A204.1 (cell line): ENCODE measurements around the gene MAGI3.
"Not testable (repeated sequence)": the region's sequence is repeated elsewhere in the genome, so short reads cannot be mapped to it uniquely, and the experiment has no call there.

Experiments used
- FAIRE-seq: peaks from 2 replicates; lab custom pipeline; 2012; peaks lifted over from hg19 to GRCh38; lab: Jason Lieb, UNC

MAGI3 gene

DNA sequence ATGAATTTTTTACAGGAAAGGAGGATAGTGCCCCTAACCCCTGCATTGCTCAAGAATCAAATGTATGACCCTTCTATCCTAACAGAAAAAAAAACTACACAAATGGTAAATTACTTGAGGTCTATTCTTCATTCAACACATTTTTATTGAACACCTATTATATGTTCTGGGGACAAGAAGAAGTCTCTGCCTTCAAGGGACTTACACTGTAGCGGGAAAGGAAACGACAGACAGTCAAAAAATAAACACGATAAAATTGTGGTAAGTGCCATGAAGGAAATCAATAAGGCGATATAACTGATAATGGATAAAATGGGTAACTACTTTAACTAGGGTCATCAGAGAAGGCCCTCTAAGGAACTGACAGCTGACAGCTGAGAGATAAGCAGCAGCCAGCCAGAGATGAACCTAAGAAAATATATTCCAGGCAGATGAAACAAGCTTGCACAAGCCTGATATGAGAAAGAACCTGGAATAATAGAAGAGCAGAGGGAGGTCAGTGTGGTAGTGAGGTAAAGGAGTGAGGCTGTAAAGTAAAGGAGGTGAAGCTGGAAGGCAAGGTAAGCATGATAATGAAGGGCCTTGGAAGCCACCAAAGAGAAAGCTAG lies 302.6 kb downstream of the MAGI3 start:
- FAIRE-seq = no peak

- no peak for FAIRE-seq
Observed at GRCh38 chr1:113694910-113695309, 304.6 kb downstream of the MAGI3 start.

DNA sequence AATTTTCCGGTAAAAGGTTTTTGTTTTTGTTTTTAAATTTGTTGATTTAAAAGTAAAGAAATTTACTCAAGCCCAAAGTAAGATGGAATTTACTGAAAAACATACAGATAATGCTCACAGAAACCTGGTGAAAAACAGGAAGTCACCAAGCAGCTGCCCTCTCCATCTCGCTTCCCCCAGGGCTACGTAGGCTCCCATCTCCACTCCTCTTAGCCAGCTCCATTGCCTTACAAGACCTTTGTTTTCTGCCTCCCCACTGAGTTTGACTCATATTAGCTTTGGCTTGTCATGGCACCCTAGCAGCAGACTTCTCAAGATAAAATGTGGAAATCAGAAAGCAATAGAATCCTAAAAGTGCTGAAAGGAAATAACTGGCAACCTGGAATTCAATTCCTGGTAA lies 311.1 kb downstream of the MAGI3 start:
- FAIRE-seq = no peak

DNA sequence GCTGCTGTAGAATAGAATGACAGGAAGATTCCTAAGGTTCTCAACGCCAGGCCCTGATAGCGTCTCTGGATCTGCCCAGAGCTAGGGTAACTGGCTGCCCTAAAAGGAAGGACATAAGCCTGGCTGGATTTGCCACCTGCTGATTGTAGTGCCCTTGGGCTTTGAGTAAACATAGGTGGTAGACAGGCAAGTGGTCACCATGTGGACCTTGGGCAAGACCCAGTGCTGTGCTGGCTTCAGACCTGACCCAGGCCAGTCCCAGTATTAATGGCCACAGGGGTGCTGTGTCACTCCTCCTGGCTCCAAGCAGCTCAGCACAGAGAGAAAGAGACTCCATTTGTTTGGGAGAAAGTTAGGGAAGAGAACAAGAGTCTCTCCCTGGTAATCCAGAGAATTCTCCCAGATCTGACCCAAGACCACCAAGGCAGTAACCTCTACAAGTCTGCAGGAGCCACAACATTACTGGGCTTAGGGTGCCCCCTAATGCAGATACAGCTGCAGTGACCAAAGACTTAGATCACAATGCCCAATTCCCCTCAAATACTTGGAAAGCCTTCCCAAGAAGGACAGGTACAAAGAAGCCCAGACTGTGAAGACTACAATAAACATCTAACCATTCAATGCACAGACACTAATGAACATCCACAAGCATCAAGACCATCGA lies 324.4 kb downstream of the MAGI3 start:
- FAIRE-seq = no peak

DNA sequence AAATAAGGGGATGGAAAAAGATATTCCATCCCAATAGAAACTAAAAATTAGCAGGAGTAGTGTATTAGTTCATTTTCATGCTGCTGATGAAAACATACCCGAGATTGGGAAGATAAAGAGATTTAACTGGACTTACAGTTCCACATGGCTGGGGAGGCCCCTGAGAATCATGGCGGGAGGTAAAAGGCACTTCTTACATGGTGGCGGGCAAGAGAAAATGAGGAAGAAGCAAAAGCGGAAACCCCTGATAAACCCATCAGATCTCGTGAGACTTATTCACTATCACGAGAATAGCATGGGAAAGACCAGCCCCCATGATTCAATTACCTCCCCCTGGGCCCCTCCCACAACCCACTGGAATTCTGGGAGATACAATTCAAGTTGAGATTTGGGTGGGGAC lies 327.2 kb downstream of the MAGI3 start:
- not testable (repeated sequence) for FAIRE-seq

DNA sequence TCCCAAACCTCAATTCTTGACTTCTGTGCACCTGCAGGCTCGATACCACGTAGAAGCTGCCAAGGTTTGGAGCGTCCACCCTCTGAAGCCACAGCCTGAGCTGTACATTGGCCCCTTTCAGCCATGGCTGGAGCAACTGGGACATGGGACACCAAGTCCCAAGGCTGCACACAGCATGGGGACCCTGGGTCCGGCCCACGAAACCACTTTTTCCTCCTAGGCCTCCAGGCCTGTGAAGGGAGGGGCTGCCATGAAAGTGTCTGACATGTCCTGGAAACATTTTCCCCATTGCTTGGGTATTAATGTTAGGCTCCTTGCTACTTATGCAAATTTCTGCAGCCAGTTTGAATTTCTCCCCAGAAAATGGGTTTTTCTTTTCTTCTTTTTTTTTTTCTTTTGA lies 328.3 kb downstream of the MAGI3 start:
- not testable (repeated sequence) for FAIRE-seq

DNA sequence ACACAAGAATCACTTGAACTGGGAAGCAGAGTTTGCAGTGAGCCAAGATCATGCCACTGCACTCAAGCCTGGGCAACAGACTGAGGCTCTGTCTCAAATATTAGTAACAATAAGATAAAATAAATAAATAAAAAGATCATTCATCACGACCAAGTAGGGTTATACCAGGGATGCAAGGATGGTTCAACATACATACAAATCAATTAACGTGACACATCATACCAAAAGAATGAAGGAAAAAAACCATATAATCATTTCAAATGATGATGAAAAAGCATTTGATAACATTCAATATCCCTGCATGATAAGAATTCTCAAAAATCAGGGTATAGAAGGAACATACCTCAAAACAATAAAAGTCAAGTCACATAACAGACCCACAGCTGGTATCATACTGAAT lies 330.7 kb downstream of the MAGI3 start:
- no peak for FAIRE-seq

DNA sequence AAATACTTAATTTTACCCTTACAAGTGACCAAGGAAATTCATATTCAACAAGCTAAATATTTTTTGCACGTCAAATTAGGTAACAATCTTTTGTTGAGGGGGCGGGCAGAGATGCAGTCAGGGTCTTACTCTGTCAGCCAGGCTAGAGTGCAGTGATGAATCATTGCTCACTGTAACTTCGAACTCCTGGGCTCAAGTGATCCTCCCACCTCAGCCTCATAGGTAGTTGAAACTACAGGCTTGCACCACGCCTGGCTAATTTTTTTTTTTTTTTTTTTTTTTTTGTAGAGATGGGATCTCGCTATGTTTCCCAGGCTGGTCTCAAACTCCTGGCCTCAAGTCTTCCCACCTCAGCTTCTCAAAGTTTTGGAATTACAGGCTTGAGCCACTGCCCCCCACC lies 342.5 kb downstream of the MAGI3 start:
- FAIRE-seq = no peak

DNA sequence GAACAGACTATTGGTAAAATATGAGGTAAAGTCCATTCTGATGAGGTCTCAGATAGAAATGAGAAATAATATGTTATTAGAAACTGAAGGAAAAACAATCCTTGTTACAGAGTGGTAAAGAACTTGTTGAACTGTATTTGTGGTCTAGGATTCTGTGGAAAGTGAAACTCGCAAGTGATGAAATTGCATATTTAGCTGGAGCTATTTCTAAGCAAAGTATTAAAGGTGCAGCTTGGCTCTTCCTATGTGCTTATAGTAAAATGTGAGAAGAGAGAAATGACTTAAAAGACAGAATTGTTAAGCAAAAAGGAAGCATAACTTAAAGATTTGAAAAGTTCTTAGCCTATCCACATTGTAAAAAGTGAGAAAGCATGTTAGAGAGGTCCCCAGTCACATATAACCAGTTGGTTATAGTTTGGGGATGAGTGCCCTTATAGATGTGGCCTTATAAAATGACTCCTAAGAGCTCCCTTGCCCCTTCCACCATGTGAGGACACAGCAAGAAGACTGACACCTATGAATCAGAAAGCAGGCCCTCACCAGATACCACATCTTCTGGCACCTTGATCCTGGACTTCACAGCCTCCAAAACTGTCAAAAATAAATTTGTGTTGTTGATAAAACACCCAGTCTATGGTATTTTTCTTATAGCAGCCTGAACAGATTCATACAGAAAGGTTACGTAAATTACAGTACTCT lies 344.2 kb downstream of the MAGI3 start:
- FAIRE-seq = no peak
